Measurements from ENCODE around the gene TMEM233.

DNA sequence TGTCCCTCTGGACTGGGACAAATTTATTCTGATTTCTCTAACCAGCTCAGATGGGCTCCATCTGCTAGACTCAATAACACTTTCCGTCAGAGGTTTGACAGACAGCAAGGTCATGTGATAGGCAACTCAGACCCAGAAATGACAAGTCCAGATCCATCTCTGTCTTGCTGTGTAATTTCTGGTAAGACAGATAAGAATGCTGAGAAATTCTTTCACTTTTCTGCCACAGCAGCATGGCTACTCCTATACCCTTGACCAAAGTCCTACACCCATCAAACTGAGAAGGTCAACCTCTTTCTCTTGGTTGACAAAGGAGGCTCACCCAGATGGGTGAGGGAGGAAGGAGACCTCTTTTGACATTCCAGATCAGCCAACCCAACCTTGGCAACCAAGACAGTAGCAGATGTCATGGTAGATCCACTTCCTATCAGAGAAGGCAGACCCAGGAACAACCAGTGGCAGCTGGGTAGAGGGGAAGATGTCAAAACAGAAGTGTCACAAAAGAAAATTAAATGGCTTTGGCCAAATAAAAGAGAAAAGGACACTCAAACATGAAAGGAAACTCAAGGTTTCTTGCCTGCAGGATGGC lies 37.5 kb downstream of the TMEM233 start:
- TF ChIP-seq, protein P1, sequence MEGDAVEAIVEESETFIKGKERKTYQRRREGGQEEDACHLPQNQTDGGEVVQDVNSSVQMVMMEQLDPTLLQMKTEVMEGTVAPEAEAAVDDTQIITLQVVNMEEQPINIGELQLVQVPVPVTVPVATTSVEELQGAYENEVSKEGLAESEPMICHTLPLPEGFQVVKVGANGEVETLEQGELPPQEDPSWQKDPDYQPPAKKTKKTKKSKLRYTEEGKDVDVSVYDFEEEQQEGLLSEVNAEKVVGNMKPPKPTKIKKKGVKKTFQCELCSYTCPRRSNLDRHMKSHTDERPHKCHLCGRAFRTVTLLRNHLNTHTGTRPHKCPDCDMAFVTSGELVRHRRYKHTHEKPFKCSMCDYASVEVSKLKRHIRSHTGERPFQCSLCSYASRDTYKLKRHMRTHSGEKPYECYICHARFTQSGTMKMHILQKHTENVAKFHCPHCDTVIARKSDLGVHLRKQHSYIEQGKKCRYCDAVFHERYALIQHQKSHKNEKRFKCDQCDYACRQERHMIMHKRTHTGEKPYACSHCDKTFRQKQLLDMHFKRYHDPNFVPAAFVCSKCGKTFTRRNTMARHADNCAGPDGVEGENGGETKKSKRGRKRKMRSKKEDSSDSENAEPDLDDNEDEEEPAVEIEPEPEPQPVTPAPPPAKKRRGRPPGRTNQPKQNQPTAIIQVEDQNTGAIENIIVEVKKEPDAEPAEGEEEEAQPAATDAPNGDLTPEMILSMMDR (conservative IDR thresholded peaks at IDR 0.05; ENCODE audit: low read depth in 2 of 2), result no peak
- TF ChIP-seq EZH2 (IDR thresholded peaks at IDR 0.05; ENCODE audit: low read depth, unreplicated experiment) (no peak), JUNB (IDR thresholded peaks at IDR 0.05; ENCODE audit: unreplicated experiment) (no peak), CREB1 (CRISPR knock-in tag; IDR thresholded peaks at IDR 0.05; ENCODE audit: low read depth) (no peak), EZH2phosphoT487 (IDR thresholded peaks at IDR 0.05; ENCODE audit: unreplicated experiment) (no peak), POLR2AphosphoS5 (IDR thresholded peaks at IDR 0.05; ENCODE audit: low read depth) (no peak)

Data from GM23338 (cell line).